ENCODE measurements around the gene AXL.

GRCh38 chr19:41234512-41235168 lies 15.6 kb downstream of the AXL start:
- TF ChIP-seq CTCF (IDR thresholded peaks at IDR 0.05; ENCODE audit: control extremely low read depth in 1 of 3, insufficient read depth in 1 of 3, low read depth in 1 of 3, low read length in 3 of 3): no peak
- TF ChIP-seq BACH1 (IDR thresholded peaks at IDR 0.05; ENCODE audit: low read length): no peak

Measured in H1 (cell line).